Kidney (tissue), 14 donors: ENCODE results near the gene B3GALT4. TPM values are rescaled to one million over a fixed set of nuclear protein-coding genes. Genes with fewer than 3 reads are reported as not detected.

Source experiments
- DNase-seq, 5 donors: peaks; one replicate each; pipeline ENCODE4 v3.0.0-alpha.2; 2013 to 2020
- FAIRE-seq: peaks from 2 replicates; lab custom pipeline; 2012; peaks lifted over from hg19 to GRCh38; lab: Jason Lieb, UNC
- H3K27ac ChIP-seq, 2 donors: one replicate each; pipeline ENCODE4 v1.7.0; 2013; ENCODE audit warnings: low read depth in 2 of 2, low read length in 2 of 2, inconsistent platforms in 1 of 2
- H3K27me3 ChIP-seq: one replicate; pipeline ENCODE4 v1.7.1; 2013; ENCODE audit warnings: low read length, inconsistent platforms; ENCODE audit not compliant: control insufficient read depth, insufficient read depth
- H3K36me3 ChIP-seq, 3 donors: one replicate each; pipeline versions ENCODE4 v1.7.0 to v1.7.1; 2013; ENCODE audit warnings: low read length in 3 of 3, control low read depth in 1 of 3, inconsistent platforms in 1 of 3; ENCODE audit not compliant: insufficient read depth in 3 of 3, control insufficient read depth in 2 of 3
- H3K4me1 ChIP-seq, 3 donors: one replicate each; pipeline versions ENCODE4 v1.7.0 to v1.7.1; 2013; ENCODE audit warnings: low read length in 3 of 3, inconsistent platforms in 1 of 3, low read depth in 1 of 3; ENCODE audit not compliant: control insufficient read depth in 2 of 3, insufficient read depth in 2 of 3
- H3K4me3 ChIP-seq, 3 donors: one replicate each; pipeline versions ENCODE4 v1.7.0 to v1.8.1; 2013; ENCODE audit warnings: low read length in 3 of 3, control low read depth in 1 of 3, inconsistent platforms in 1 of 3
- H3K9ac ChIP-seq, 3 donors: one replicate each; pipeline versions ENCODE4 v1.7.0 to v1.7.1; 2013; ENCODE audit warnings: low read length in 3 of 3, control low read depth in 1 of 3, inconsistent platforms in 1 of 3
- H3K9me3 ChIP-seq, 3 donors: one replicate each; pipeline versions ENCODE4 v1.7.0 to v1.7.1; 2013; ENCODE audit warnings: low read length in 3 of 3, control low read depth in 1 of 3, inconsistent platforms in 1 of 3; ENCODE audit not compliant: control insufficient read depth in 2 of 3, insufficient read depth in 1 of 3
- CTCF ChIP-seq: IDR thresholded peaks from 3 replicates; pipeline ENCODE4 v1.5.1; 2012; ENCODE audit warnings: mild to moderate bottlenecking, moderate library complexity, borderline replicate concordance; ENCODE audit not compliant: insufficient read depth; ENCODE audit errors: extremely low read depth
- intact Hi-C: fragments of 100-400 bp; cut with DNase I; formaldehyde crosslinking; loops from one replicate; pipeline ENCODE4 v1.11.1; 2022
- polyA plus RNA-seq: library from polyadenylated mRNA; stranded (reverse); fragments of 350-450 nt; fragmentation: Illumina TruSeq; extraction: RNeasy Lipid Tissue Mini Kit (QIAGEN cat#74804); gene quantifications from one replicate; pipeline ENCODE4 v1.2.3, GENCODE V29; 2014; ENCODE audit warnings: low read depth, low replicate concordance; ENCODE audit not compliant: insufficient read depth
- total RNA-seq: library from RNA; stranded (reverse); fragmentation: NEBNext Ultra II Directional; extraction: Animal tissue kit (Norgen Biotek cat#: 25700); gene quantifications from one replicate; pipeline ENCODE4 v1.2.1, GENCODE V29; 2021
- donor health status: control.
- donor health status: control.
- donor health status: control.
- donor health status: control.
- donor health status: control.
- donor health status: DM: yes; HTN: yes; CAD: no.
- donor health status: Normal renal cell carcinoma (clear cell type).

B3GALT4 gene
- total and polyA plus RNA-seq, 2 donors from 2014 or later = 14.0 to 20.2 TPM

- peak overlapping the region; percentile 61 to 81 (median 77) for H3K4me3 ChIP-seq
Measured at GRCh38 chr6:33247977-33248642, 28.8 kb upstream of the B3GALT4 start.

GRCh38 chr6:33248643-33248931 is 28.3 kb upstream of the B3GALT4 start:
- Histone ChIP-seq H3K27me3 (no peaks in the 10 kb centered on the region), H3K27ac (peak overlapping the region; percentile 89 to 97), H3K36me3 (peaks cover 0 to 3% (median 0%) of the 10 kb centered on the region in 3 donors), H3K4me1 (peaks cover 0 to 20% (median 9%) of the 10 kb centered on the region in 3 donors), H3K9me3 (no peaks in the 10 kb centered on the region), H3K9ac (peak overlapping the region; percentile 70 to 90 (median 75)), H3K4me3 (peak overlapping the region; percentile 61 to 81 (median 77))
- DNase-seq (no peak), FAIRE-seq (no peak)
- TF ChIP-seq CTCF = no peak
- intact Hi-C loops = no loop called here

More at GRCh38 chr6:33247977-33248642, 28.8 kb upstream of the B3GALT4 start:
- peaks cover 0 to 3% (median 0%) of the 10 kb centered on the region in 3 donors for H3K36me3 ChIP-seq
- H3K9ac ChIP-seq = peak overlapping the region; percentile 70 to 90 (median 75)
- intact Hi-C loops = no loop called here
- H3K9me3 ChIP-seq = no peaks in the 10 kb centered on the region
- peak overlapping the region; percentile 89 to 97 for H3K27ac ChIP-seq
- FAIRE-seq (no peak), DNase-seq (peak; percentile 91 to 95 (median 93))
- no peaks in the 10 kb centered on the region for H3K27me3 ChIP-seq
- peak; percentile 99 for TF ChIP-seq CTCF
- H3K4me1 ChIP-seq = peaks cover 0 to 20% (median 9%) of the 10 kb centered on the region in 3 donors

GRCh38 chr6:33248932-33249731 is 27.8 kb upstream of the B3GALT4 start:
- peaks cover 0 to 20% (median 9%) of the 10 kb centered on the region in 3 donors for H3K4me1 ChIP-seq
- peaks cover 0 to 3% (median 0%) of the 10 kb centered on the region in 3 donors for H3K36me3 ChIP-seq
- intact Hi-C loops = no loop called here
- H3K27ac ChIP-seq = peak overlapping the region; percentile 92 to 97
- H3K9ac ChIP-seq = peak overlapping the region; percentile 75 to 90 (median 88)
- DNase-seq (peak; percentile 96 to 99 (median 98)), FAIRE-seq (peak; percentile 94)
- H3K9me3 ChIP-seq = no peaks in the 10 kb centered on the region
- TF ChIP-seq CTCF = peak; percentile 21
- peak overlapping the region; percentile 61 to 81 (median 77) for H3K4me3 ChIP-seq
- no peaks in the 10 kb centered on the region for H3K27me3 ChIP-seq
